Prostate gland (tissue), 2 donors: ENCODE results near the gene GALNT14.

Experiments used
- CTCF ChIP-seq, 4 experiments: fragments of 200-600 bp in 2 of 4; fragments of 450-650 bp in 2 of 4; sonication (generic) in 2 of 4; IDR thresholded peaks; 1 replicate in 3 of 4; 2 replicates in 1 of 4; pipeline ENCODE4 v1.5.1; 2016 to 2019; ENCODE audit warnings: antibody characterized with exemption in 4 of 4, mild to moderate bottlenecking in 2 of 4, moderate library complexity in 2 of 4
- POLR2A ChIP-seq: fragments of 450-650 bp; IDR thresholded peaks from one replicate; pipeline ENCODE4 v1.6.1; 2016; ENCODE audit warnings: antibody characterized with exemption, mild to moderate bottlenecking
- POLR2AphosphoS5 ChIP-seq: sonication (generic); formaldehyde crosslinking; IDR thresholded peaks from one replicate; pipeline ENCODE4 v1.6.1; 2017; ENCODE audit warnings: antibody characterized with exemption

GRCh38 chr2:30966786-30967185, 171.5 kb downstream of the GALNT14 start:
- TF ChIP-seq CTCF (IDR thresholded peaks at IDR 0.05) (no peak), POLR2A (no peak), POLR2AphosphoS5 (no peak)
